Transverse colon (tissue), 3 donors: ENCODE measurements around the gene CRYGS.

Source experiments
- EP300 ChIP-seq: sonication (generic); formaldehyde crosslinking; IDR thresholded peaks from one replicate; pipeline ENCODE4 v1.6.1; 2017; ENCODE audit warnings: antibody characterized with exemption, low read depth
- POLR2A ChIP-seq: fragments of 450-650 bp; IDR thresholded peaks from one replicate; pipeline ENCODE4 v1.6.1; 2016; ENCODE audit warnings: antibody characterized with exemption, mild to moderate bottlenecking, moderate library complexity
- TF ChIP-seq, protein P1 (sequence below), 5 experiments: fragments of 200-600 bp in 3 of 5; fragments of 450-650 bp in 2 of 5; sonication (generic) in 3 of 5; IDR thresholded peaks; 1 replicate in 2 of 5; 2 replicates in 3 of 5; pipeline ENCODE4 v1.5.1; 2016 to 2017; ENCODE audit warnings: antibody characterized with exemption in 5 of 5, inconsistent platforms in 3 of 5, mild to moderate bottlenecking in 2 of 5, moderate library complexity in 1 of 5

DNA sequence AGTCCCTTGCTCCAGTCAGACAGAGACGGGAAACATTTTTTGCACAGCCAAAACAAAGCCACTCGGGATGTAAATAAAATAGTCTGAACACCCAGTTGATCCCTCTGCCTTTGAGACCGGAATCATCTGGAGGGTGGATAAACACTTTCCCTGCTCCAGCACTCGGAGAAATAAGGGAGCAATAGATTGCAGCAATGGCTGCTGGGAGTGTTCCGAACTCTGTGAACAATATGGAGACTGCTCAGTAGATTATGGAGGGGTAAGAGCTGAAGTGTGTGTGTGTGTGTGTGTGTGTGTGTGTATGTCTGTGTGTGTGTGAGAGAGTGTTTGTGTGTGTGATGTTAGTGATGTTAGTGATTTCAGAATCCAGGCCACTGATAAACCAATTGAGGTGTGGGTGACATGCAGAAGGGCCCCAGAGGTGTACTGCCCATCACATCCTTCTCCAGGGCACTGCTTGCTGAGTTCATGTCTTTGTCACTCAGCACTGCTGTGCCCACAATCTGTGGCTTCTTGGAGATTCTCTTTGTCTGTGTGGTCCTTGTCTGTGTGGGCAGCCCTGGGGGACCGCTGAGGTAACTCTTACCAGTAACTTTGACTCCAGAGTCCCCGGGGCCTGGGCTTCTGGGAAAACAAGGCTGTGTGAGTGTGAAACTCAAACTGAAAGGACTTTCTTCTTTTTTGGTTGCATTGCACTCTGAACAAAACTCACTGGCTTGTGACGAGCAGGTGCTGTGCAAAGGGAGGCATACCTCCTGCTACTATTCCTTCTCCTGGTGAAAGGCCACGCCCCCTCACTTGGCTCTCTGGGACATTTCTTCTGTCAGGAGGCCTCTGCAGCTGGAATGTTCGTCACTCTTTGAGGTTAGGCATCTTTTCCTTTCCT is 23.0 kb downstream of the CRYGS start:
- TF ChIP-seq EP300 (no peak), POLR2A (no peak)
- TF ChIP-seq, protein P1, sequence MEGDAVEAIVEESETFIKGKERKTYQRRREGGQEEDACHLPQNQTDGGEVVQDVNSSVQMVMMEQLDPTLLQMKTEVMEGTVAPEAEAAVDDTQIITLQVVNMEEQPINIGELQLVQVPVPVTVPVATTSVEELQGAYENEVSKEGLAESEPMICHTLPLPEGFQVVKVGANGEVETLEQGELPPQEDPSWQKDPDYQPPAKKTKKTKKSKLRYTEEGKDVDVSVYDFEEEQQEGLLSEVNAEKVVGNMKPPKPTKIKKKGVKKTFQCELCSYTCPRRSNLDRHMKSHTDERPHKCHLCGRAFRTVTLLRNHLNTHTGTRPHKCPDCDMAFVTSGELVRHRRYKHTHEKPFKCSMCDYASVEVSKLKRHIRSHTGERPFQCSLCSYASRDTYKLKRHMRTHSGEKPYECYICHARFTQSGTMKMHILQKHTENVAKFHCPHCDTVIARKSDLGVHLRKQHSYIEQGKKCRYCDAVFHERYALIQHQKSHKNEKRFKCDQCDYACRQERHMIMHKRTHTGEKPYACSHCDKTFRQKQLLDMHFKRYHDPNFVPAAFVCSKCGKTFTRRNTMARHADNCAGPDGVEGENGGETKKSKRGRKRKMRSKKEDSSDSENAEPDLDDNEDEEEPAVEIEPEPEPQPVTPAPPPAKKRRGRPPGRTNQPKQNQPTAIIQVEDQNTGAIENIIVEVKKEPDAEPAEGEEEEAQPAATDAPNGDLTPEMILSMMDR (IDR thresholded peaks at IDR 0.05) = no peak
